ENCODE results near the gene ITGA5. TPM values are rescaled to one million over a fixed set of nuclear protein-coding genes. Genes with fewer than 3 reads are reported as not detected.
A peak's percentile ranks its signal among the peaks of the same experiment; 100 is the strongest.

ITGA5 gene
- total and polyA plus RNA-seq, 9 of the 15 experiments (the other 6 are each of a cell fraction or from before 2014, with no cell fraction given) = 9.1 to 82.1 (median 47.4) TPM

DNA sequence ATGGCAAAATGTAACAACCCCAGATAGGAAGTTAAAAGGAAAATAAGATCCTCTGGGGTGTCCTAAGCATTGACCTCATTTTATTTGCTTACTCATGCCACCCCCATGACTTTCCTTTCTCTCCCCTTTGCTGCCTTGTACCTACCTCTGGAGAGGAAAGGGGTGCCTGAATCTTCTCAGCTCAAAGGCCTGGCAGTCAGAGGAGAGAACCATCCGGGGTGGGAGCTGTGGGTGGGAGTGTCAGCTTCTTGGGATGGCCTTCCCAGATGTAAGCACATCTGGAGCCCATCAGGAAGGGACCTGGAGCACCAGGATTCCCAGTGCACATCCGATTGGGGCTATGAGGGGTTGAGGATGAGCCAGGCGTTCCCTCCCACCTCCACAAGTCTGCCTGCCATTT is 5.2 kb upstream of the ITGA5 start:
- Histone ChIP-seq H3K36me3 (ENCODE audit: control insufficient read depth, insufficient read depth, low read length) (no peaks in the 10 kb centered on the region), H3K9me3 (replicated peaks; ENCODE audit: control insufficient read depth, insufficient read depth, low read depth, low read length) (no peaks in the 10 kb centered on the region), H3K27me3 (ENCODE audit: control insufficient read depth in 2 of 2, insufficient read depth in 2 of 2, low read length in 2 of 2) (no peaks in the 10 kb centered on the region), H4K20me1 (replicated peaks; ENCODE audit: control insufficient read depth, insufficient read depth, low read length) (no peaks in the 10 kb centered on the region), H3K27ac (ENCODE audit: extremely low read depth, low read depth, low read length) (no peak overlapping the region), H3K79me2 (ENCODE audit: control insufficient read depth, insufficient read depth, low read length) (peaks cover 5% of the 10 kb centered on the region; the same call in 2 of the 3 replicates), H3K4me1 (replicated peaks in 1 of 2; ENCODE audit: control insufficient read depth in 2 of 2, insufficient read depth in 2 of 2, low read length in 2 of 2) (peaks cover 44 to 89% of the 10 kb centered on the region in 2 experiments), H3K9me1 (ENCODE audit: control insufficient read depth, insufficient read depth, low read length) (no peaks in the 10 kb centered on the region), H2AFZ (ENCODE audit: low read depth, low read length) (no peak overlapping the region), H3K4me3 (no peak overlapping the region), H3K9ac (ENCODE audit: insufficient read depth in 1 of 2, low read depth in 2 of 2, low read length in 2 of 2) (peak overlapping the region in 1 of 2 experiments; percentile 6; a peak in 1 of 4 replicates), H3K4me2 (ENCODE audit: insufficient read depth, low read length) (no peak overlapping the region)
- no peak for DNase-seq (ENCODE audit: extremely low read depth in 1 of 4, low spot score in 3 of 4)
- no TSS peak for BruUV-seq (replicated peaks)
- intact Hi-C loops (cut with micrococcal nuclease) = no loop called here
- ChIA-PET POLR2A (interaction anchor here (0.7 to 2.9 kb wide), 4 partner anchors 9 to 282 kb away, joined by 3 to 8 read pairs (median 6); no protein-coding TSS in a partner anchor), CTCF (ENCODE audit: low intra/inter-chr PET ratio) (no interaction called here)
- FAIRE-seq = no peak
- in situ Hi-C loops (cut with MboI) = no loop called here
- 19% methylated on average over 3 of the region's 3 CpGs for WGBS (ENCODE audit: insufficient coverage, low coverage, missing lambda C conversion rate)
- no peak for ATAC-seq
- TF ChIP-seq, protein P1, sequence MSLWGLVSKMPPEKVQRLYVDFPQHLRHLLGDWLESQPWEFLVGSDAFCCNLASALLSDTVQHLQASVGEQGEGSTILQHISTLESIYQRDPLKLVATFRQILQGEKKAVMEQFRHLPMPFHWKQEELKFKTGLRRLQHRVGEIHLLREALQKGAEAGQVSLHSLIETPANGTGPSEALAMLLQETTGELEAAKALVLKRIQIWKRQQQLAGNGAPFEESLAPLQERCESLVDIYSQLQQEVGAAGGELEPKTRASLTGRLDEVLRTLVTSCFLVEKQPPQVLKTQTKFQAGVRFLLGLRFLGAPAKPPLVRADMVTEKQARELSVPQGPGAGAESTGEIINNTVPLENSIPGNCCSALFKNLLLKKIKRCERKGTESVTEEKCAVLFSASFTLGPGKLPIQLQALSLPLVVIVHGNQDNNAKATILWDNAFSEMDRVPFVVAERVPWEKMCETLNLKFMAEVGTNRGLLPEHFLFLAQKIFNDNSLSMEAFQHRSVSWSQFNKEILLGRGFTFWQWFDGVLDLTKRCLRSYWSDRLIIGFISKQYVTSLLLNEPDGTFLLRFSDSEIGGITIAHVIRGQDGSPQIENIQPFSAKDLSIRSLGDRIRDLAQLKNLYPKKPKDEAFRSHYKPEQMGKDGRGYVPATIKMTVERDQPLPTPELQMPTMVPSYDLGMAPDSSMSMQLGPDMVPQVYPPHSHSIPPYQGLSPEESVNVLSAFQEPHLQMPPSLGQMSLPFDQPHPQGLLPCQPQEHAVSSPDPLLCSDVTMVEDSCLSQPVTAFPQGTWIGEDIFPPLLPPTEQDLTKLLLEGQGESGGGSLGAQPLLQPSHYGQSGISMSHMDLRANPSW (CRISPR knock-in tag; IDR thresholded peaks at IDR 0.05) = no peak
- TF ChIP-seq, protein P2, sequence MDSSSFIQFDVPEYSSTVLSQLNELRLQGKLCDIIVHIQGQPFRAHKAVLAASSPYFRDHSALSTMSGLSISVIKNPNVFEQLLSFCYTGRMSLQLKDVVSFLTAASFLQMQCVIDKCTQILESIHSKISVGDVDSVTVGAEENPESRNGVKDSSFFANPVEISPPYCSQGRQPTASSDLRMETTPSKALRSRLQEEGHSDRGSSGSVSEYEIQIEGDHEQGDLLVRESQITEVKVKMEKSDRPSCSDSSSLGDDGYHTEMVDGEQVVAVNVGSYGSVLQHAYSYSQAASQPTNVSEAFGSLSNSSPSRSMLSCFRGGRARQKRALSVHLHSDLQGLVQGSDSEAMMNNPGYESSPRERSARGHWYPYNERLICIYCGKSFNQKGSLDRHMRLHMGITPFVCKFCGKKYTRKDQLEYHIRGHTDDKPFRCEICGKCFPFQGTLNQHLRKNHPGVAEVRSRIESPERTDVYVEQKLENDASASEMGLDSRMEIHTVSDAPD (CRISPR knock-in tag; IDR thresholded peaks at IDR 0.05) = no peak
- TF ChIP-seq, protein P3, sequence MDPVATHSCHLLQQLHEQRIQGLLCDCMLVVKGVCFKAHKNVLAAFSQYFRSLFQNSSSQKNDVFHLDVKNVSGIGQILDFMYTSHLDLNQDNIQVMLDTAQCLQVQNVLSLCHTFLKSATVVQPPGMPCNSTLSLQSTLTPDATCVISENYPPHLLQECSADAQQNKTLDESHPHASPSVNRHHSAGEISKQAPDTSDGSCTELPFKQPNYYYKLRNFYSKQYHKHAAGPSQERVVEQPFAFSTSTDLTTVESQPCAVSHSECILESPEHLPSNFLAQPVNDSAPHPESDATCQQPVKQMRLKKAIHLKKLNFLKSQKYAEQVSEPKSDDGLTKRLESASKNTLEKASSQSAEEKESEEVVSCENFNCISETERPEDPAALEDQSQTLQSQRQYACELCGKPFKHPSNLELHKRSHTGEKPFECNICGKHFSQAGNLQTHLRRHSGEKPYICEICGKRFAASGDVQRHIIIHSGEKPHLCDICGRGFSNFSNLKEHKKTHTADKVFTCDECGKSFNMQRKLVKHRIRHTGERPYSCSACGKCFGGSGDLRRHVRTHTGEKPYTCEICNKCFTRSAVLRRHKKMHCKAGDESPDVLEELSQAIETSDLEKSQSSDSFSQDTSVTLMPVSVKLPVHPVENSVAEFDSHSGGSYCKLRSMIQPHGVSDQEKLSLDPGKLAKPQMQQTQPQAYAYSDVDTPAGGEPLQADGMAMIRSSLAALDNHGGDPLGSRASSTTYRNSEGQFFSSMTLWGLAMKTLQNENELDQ (CRISPR knock-in tag; IDR thresholded peaks at IDR 0.05; ENCODE audit: borderline replicate concordance) = 0 out of 2 replicates have a peak, but pooled peaks have one; percentile 64
- TF ChIP-seq MAFG (tag; conservative IDR thresholded peaks at IDR 0.05) (peak; percentile 28), SAP30 (IDR thresholded peaks at IDR 0.05; ENCODE audit: borderline replicate concordance, insufficient read depth, low read depth, low read length, poor library complexity, severe bottlenecking) (no peak), FIP1L1 (IDR thresholded peaks at IDR 0.05; ENCODE audit: low read depth, low read length, poor library complexity, severe bottlenecking) (no peak), CTBP1 (IDR thresholded peaks at IDR 0.05; ENCODE audit: borderline replicate concordance) (no peak), MAFF (IDR thresholded peaks at IDR 0.05; ENCODE audit: low read length) (peak; percentile 21; the same call in 1 of the 2 replicates), ZNF316 (IDR thresholded peaks at IDR 0.05) (peak; percentile 31; the same call in 1 of the 2 replicates), TSC22D4 (tag; IDR thresholded peaks at IDR 0.05) (no peak), ZNF239 (CRISPR knock-in tag; IDR thresholded peaks at IDR 0.05) (no peak), JUN (IDR thresholded peaks at IDR 0.05; ENCODE audit: borderline replicate concordance, low read depth, low read length) (no peak), JUN (CRISPR knock-in tag; IDR thresholded peaks at IDR 0.05; ENCODE audit: borderline replicate concordance) (no peak), ZNF830 (CRISPR knock-in tag; IDR thresholded peaks at IDR 0.05) (no peak), ZNF282 (CRISPR knock-in tag; IDR thresholded peaks at IDR 0.05) (no peak)
- TF ChIP-seq, protein P4, sequence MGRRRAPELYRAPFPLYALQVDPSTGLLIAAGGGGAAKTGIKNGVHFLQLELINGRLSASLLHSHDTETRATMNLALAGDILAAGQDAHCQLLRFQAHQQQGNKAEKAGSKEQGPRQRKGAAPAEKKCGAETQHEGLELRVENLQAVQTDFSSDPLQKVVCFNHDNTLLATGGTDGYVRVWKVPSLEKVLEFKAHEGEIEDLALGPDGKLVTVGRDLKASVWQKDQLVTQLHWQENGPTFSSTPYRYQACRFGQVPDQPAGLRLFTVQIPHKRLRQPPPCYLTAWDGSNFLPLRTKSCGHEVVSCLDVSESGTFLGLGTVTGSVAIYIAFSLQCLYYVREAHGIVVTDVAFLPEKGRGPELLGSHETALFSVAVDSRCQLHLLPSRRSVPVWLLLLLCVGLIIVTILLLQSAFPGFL (CRISPR knock-in tag; IDR thresholded peaks at IDR 0.05) = no peak
